Measurements from ENCODE around the gene GDI1. TPM values are rescaled to one million over a fixed set of nuclear protein-coding genes. Genes with fewer than 3 reads are reported as not detected.

Gene GDI1
- total and polyA plus RNA-seq, 2 of the 4 experiments (the other 2 are of a cell fraction), result 113 to 291 TPM

DNA sequence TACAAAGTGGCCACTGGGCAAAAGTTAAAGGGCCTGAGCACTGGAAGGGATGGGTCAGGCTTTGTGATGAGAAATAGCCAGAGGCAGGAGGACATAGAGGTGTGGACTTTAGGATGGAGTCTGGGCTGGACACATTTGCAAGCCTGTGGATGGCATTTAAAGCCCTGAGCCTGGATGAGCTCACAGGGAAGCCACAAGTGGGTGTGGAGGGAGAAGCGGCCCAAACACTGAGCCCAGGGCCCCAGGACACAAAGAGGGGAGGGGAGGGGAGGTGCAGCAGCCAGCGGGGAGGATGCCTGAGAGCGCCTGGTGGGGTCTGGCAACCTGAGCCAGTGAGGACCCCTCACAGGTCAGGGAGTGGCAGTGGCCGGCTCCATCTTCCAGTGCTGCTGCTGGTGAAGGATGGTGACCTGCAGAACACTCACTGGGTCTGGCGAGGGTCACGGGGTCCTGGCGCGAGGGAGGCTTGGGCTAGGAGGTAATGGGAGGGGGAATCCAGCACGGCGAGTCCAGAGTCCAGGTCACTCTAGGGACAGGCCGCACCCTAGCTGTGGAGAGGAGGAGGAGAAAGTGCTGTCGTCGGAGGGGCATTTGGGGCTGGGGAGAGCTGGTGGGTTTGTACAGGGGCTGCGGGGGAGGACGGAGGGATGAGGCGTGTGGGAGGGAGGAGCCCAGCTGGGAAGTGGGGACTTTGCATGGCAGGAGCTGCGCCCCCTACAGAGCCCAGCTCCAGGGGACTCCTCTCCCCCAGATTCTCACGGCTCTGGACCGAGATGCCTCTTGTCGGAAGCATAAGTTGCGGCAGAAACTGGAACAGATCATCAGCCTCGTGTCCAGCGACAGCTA is 35.1 kb downstream of the GDI1 start:
- no peak overlapping the region for H2BK20ac ChIP-seq (ENCODE audit: low read depth, low read length)
- no peak overlapping the region for H2AK5ac ChIP-seq (ENCODE audit: low read depth, low read length)
- ChIA-PET POLR2A (ENCODE audit: unreplicated experiment) (no interaction called here), CTCF (no interaction called here)
- intact Hi-C loops (cut with micrococcal nuclease), result no loop called here
- no peak overlapping the region for H3K4ac ChIP-seq (ENCODE audit: low read depth, low read length)
- 74% methylated on average over 4 of the region's 23 CpGs; no CpG with 5 or more reads in 1 of the 2 experiments for WGBS, 2 experiments (ENCODE audit: extremely low coverage in 2 of 2, insufficient read length in 1 of 2)
- H3K18ac ChIP-seq (ENCODE audit: low read depth, low read length), result no peak overlapping the region
- no peak overlapping the region for H3K14ac ChIP-seq (replicated peaks; ENCODE audit: low read depth, low read length)
- BruUV-seq (replicated peaks), result no TSS peak
- no peak overlapping the region for H3K27ac ChIP-seq (ENCODE audit: insufficient read depth, low read length)
- H4K5ac ChIP-seq (ENCODE audit: low read depth, low read length), result no peak overlapping the region
- no peak overlapping the region for H2BK15ac ChIP-seq (ENCODE audit: low read depth, low read length)
- no peak overlapping the region for H2BK120ac ChIP-seq (ENCODE audit: low read depth, low read length)
- no peaks in the 10 kb centered on the region for H3K4me1 ChIP-seq (ENCODE audit: control insufficient read depth, insufficient read depth, low read length)
- no peak overlapping the region for H3K4me3 ChIP-seq (ENCODE audit: insufficient read depth, low read depth, low read length)
- no peak overlapping the region for H3K23ac ChIP-seq (ENCODE audit: low read depth, low read length)
- no peak overlapping the region for H2BK5ac ChIP-seq (ENCODE audit: low read depth, low read length, poor library complexity, severe bottlenecking)
- dilution Hi-C loops (cut with HindIII; ENCODE audit: low sequenced_read_pairs, unreplicated experiment), result no loop called here
- H2AK9ac ChIP-seq (replicated peaks; ENCODE audit: low read depth, low read length, poor library complexity), result no peak overlapping the region
- H2AFZ ChIP-seq (replicated peaks; ENCODE audit: low read length, poor library complexity), result no peak overlapping the region
- ATAC-seq (ENCODE audit: low read depth) (no peak), DNase-seq (no peak)
- in situ Hi-C loops (cut with MboI; ENCODE audit: low sequenced_read_pairs), result no loop called here
- H3K9ac ChIP-seq (ENCODE audit: low read depth, low read length), result no peak overlapping the region
- no peaks in the 10 kb centered on the region; a peak in 1 of 4 replicates for H3K79me1 ChIP-seq (ENCODE audit: low read depth in 1 of 2, low read length in 2 of 2)
- peaks cover 2% of the 10 kb centered on the region; the same call in 1 of the 2 replicates for H3K9me3 ChIP-seq (ENCODE audit: control insufficient read depth, insufficient read depth, low read length)
- H3K36me3 ChIP-seq (ENCODE audit: control insufficient read depth, insufficient read depth, low read length), result peaks cover 52% of the 10 kb centered on the region
- no peaks in the 10 kb centered on the region for H3K27me3 ChIP-seq (ENCODE audit: control insufficient read depth, insufficient read depth, low read length)
- no peaks in the 10 kb centered on the region for H3K9me1 ChIP-seq (ENCODE audit: insufficient read depth, low read length)
- H4K91ac ChIP-seq (ENCODE audit: insufficient read depth, low read depth, low read length), result no peak overlapping the region
- H3K4me2 ChIP-seq (ENCODE audit: low read depth, low read length), result no peak overlapping the region
- no peak overlapping the region for H4K8ac ChIP-seq (ENCODE audit: low read depth in 2 of 2, low read length in 2 of 2)
- no peak for TF ChIP-seq POLR2A (IDR thresholded peaks at IDR 0.05; ENCODE audit: low read depth, low read length)
- no peak for TF ChIP-seq SMC3 (IDR thresholded peaks at IDR 0.05; ENCODE audit: low read depth, low read length)
- no peak for TF ChIP-seq RFX5 (IDR thresholded peaks at IDR 0.05; ENCODE audit: low read depth, low read length)
- TF ChIP-seq FOS (IDR thresholded peaks at IDR 0.05; ENCODE audit: low read depth, low read length), result no peak
- TF ChIP-seq MXI1 (IDR thresholded peaks at IDR 0.05; ENCODE audit: borderline replicate concordance, low read depth, low read length), result no peak
- no peak for TF ChIP-seq RAD21 (IDR thresholded peaks at IDR 0.05; ENCODE audit: low read length)
- no peak for TF ChIP-seq BHLHE40 (IDR thresholded peaks at IDR 0.05; ENCODE audit: low read depth, low read length)
- TF ChIP-seq, protein P1, sequence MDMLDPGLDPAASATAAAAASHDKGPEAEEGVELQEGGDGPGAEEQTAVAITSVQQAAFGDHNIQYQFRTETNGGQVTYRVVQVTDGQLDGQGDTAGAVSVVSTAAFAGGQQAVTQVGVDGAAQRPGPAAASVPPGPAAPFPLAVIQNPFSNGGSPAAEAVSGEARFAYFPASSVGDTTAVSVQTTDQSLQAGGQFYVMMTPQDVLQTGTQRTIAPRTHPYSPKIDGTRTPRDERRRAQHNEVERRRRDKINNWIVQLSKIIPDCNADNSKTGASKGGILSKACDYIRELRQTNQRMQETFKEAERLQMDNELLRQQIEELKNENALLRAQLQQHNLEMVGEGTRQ (IDR thresholded peaks at IDR 0.05; ENCODE audit: low read depth, low read length), result no peak
- TF ChIP-seq, protein P2, sequence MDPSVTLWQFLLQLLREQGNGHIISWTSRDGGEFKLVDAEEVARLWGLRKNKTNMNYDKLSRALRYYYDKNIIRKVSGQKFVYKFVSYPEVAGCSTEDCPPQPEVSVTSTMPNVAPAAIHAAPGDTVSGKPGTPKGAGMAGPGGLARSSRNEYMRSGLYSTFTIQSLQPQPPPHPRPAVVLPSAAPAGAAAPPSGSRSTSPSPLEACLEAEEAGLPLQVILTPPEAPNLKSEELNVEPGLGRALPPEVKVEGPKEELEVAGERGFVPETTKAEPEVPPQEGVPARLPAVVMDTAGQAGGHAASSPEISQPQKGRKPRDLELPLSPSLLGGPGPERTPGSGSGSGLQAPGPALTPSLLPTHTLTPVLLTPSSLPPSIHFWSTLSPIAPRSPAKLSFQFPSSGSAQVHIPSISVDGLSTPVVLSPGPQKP (IDR thresholded peaks at IDR 0.05; ENCODE audit: borderline replicate concordance, low read depth, low read length), result no peak
- no peak for TF ChIP-seq NFE2L2 (IDR thresholded peaks at IDR 0.05; ENCODE audit: low read depth, low read length)
- TF ChIP-seq CEBPB (IDR thresholded peaks at IDR 0.05; ENCODE audit: low read depth, low read length), result no peak
- no peak for TF ChIP-seq MAZ (IDR thresholded peaks at IDR 0.05; ENCODE audit: borderline replicate concordance, low read depth, low read length)
- no peak for TF ChIP-seq MAFK (IDR thresholded peaks at IDR 0.05; ENCODE audit: low read depth, low read length)
- no peak for TF ChIP-seq CTCF (conservative IDR thresholded peaks at IDR 0.05; ENCODE audit: low read depth, low read length)
- no peak overlapping the region for H3K56ac ChIP-seq (ENCODE audit: extremely low read depth, insufficient read depth, low read length)
- H4K20me1 ChIP-seq (ENCODE audit: insufficient read depth, low read length), result no peaks in the 10 kb centered on the region; the same call in none of the 2 replicates
